Measurements from ENCODE around the gene TBC1D21. TPM values are rescaled to one million over a fixed set of nuclear protein-coding genes. Genes with fewer than 3 reads are reported as not detected.

Gene TBC1D21
- polyA plus RNA-seq, 1 donor from 2014 or later: not detected

- Histone ChIP-seq H3K79me2 (replicated peaks; ENCODE audit: insufficient read depth, low read length) (no peaks in the 10 kb centered on the region), H2AFZ (ENCODE audit: low read depth, low read length) (no peak overlapping the region), H4K20me1 (ENCODE audit: insufficient read depth) (no peaks in the 10 kb centered on the region), H3K9me2 (ENCODE audit: insufficient read depth, low read length) (no peaks in the 10 kb centered on the region), H3K9ac (ENCODE audit: low read length) (no peak overlapping the region), H3K27ac (ENCODE audit: low read length) (no peak overlapping the region), H3K4me2 (ENCODE audit: low read length) (no peak overlapping the region), H3K9me3 (ENCODE audit: low read length) (no peaks in the 10 kb centered on the region), H3K4me3 (ENCODE audit: low read length) (no peak overlapping the region), H3K36me3 (ENCODE audit: insufficient read depth, low read length) (no peaks in the 10 kb centered on the region), H3K27me3 (ENCODE audit: insufficient read depth, low read depth, low read length) (no peaks in the 10 kb centered on the region), H3F3A (ENCODE audit: insufficient read depth, low read length, poor library complexity, severe bottlenecking) (no peaks in the 10 kb centered on the region)
- TF ChIP-seq POLR2AphosphoS5 (IDR thresholded peaks at IDR 0.05): no peak
- no peak for TF ChIP-seq RAD21 (conservative IDR thresholded peaks at IDR 0.05)
- no peak for TF ChIP-seq SMC3 (conservative IDR thresholded peaks at IDR 0.05; ENCODE audit: poor library complexity)
- no peak for TF ChIP-seq CTCF (IDR thresholded peaks at IDR 0.05; ENCODE audit: poor library complexity, severe bottlenecking)
- no peak for TF ChIP-seq MXI1 (conservative IDR thresholded peaks at IDR 0.05; ENCODE audit: poor library complexity, severe bottlenecking)
- no peak for TF ChIP-seq TAF1 (IDR thresholded peaks at IDR 0.05; ENCODE audit: low read depth)
- no peak for TF ChIP-seq EZH2 (IDR thresholded peaks at IDR 0.05; ENCODE audit: borderline replicate concordance, insufficient read depth, low read length, poor library complexity, severe bottlenecking)
- TF ChIP-seq REST (IDR thresholded peaks at IDR 0.05; ENCODE audit: borderline replicate concordance): no peak
- no peak for TF ChIP-seq EP300 (conservative IDR thresholded peaks at IDR 0.05; ENCODE audit: poor library complexity, severe bottlenecking)
Observed at GRCh38 chr15:73894133-73894814, 20.9 kb downstream of the TBC1D21 start.

- H3K4me3 ChIP-seq (ENCODE audit: low read length): no peak overlapping the region
- no peak overlapping the region for H3K4me2 ChIP-seq (ENCODE audit: low read length)
- no peaks in the 10 kb centered on the region for H3F3A ChIP-seq (ENCODE audit: insufficient read depth, low read length, poor library complexity, severe bottlenecking)
- TF ChIP-seq SMC3 (conservative IDR thresholded peaks at IDR 0.05; ENCODE audit: poor library complexity): no peak
- TF ChIP-seq RAD21 (conservative IDR thresholded peaks at IDR 0.05): no peak
- no peak for TF ChIP-seq EZH2 (IDR thresholded peaks at IDR 0.05; ENCODE audit: borderline replicate concordance, insufficient read depth, low read length, poor library complexity, severe bottlenecking)
- TF ChIP-seq EP300 (conservative IDR thresholded peaks at IDR 0.05; ENCODE audit: poor library complexity, severe bottlenecking): no peak
- TF ChIP-seq CTCF (IDR thresholded peaks at IDR 0.05; ENCODE audit: poor library complexity, severe bottlenecking): peak; percentile 52
- no peaks in the 10 kb centered on the region for H3K27me3 ChIP-seq (ENCODE audit: insufficient read depth, low read depth, low read length)
- no peaks in the 10 kb centered on the region for H3K79me2 ChIP-seq (replicated peaks; ENCODE audit: insufficient read depth, low read length)
- no peaks in the 10 kb centered on the region for H3K9me2 ChIP-seq (ENCODE audit: insufficient read depth, low read length)
- H3K9me3 ChIP-seq (ENCODE audit: low read length): no peaks in the 10 kb centered on the region
- H3K36me3 ChIP-seq (ENCODE audit: insufficient read depth, low read length): no peaks in the 10 kb centered on the region
- no peak overlapping the region for H2AFZ ChIP-seq (ENCODE audit: low read depth, low read length)
- H3K27ac ChIP-seq (ENCODE audit: low read length): no peak overlapping the region
- no peak overlapping the region for H3K9ac ChIP-seq (ENCODE audit: low read length)
- H4K20me1 ChIP-seq (ENCODE audit: insufficient read depth): no peaks in the 10 kb centered on the region
Observed at GRCh38 chr15:73897441-73898261, 24.3 kb downstream of the TBC1D21 start.

Data from neural cell (in vitro differentiated cells).